Activated CD4-positive, CD25-positive, alpha-beta regulatory T cell treated with anti-CD3 and anti-CD28 coated beads, Interleukin-2, amount 50 U/mL, for 16 hours (primary cell): ENCODE measurements around the gene FIBP.

Source experiments
- DNase-seq: peaks from one replicate; pipeline ENCODE4 v3.0.0-alpha.2; 2020; ENCODE audit warnings: low read depth, low spot score

Gene FIBP

GRCh38 chr11:65888163-65888814 lies at the start of gene FIBP:
Gene FIBP, minus strand, starts transcription at chr11:65888471. Its CDS starts 53 bp downstream, at chr11:65888418.
- DNase-seq, result peak; percentile 94

DNA sequence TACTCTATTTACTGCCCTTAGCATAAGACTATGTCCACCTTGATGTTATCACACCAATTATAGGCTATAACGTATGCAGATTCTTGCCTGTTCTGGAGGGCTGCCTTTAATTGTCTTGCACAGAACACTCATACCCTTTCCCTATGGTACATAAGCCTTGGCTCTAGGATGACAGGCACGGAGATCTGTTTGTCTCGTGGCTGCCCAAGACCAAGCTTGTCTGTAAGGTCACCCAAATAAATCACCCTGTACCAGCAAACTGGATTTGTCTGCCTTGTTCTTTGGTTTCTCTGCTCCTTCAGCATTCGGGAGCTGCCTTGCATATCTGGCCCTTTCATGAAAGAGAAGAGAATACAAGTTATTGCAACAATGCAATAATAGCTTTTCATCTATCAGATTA lies 49.5 kb upstream of the FIBP start:
- DNase-seq, result no peak

GRCh38 chr11:65934014-65934413 lies 45.7 kb upstream of the FIBP start:
- no peak for DNase-seq

GRCh38 chr11:65932558-65932919 lies 44.3 kb upstream of the FIBP start:
- DNase-seq, result no peak

GRCh38 chr11:65931773-65932557 lies 43.7 kb upstream of the FIBP start:
- no peak for DNase-seq

DNA sequence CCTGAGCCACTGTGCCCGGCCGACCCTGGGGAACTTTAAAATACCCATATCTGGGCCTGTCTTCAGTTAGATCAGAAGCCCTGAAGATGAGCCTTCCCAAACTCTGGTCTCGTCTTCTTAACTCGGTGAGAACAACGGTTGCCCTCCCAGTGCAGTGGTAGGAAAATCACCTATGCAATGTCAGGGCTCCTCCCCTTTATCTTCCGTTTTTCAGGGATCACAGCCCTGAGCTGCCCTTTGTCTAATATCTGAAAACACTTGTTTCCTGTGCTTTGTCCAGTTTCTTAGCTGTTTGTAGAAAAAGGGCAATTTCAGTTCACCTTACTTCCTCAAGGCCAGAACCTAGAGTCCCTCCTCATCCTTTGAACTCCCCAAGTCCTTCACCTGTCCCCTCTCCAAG lies 40.4 kb upstream of the FIBP start:
- no peak for DNase-seq

DNA sequence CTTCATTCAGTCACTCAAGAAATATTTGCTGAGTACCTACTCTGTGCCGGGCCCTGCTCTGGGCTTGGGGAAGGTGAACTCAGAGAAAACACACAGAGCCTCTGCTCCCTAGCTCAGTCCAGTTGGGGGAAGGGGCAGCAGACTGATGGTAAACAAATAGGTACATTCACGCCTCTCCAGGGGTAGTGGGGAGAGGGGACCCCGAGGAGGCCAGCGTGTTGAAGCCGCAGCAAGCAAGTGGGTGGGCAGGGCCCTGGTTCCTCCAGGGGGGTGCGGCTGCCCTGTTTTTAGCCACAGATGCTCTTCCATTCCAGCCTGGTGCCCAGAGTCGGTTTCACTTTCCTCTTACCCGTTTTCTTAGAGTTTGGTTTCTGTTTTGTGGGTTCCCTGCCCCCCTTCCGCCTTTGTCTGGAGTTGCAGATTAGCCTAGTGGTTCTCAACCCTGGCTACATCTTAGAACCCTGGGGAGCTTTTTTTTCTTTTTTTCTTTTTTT lies 39.7 kb upstream of the FIBP start:
- peak; percentile 59 for DNase-seq

DNA sequence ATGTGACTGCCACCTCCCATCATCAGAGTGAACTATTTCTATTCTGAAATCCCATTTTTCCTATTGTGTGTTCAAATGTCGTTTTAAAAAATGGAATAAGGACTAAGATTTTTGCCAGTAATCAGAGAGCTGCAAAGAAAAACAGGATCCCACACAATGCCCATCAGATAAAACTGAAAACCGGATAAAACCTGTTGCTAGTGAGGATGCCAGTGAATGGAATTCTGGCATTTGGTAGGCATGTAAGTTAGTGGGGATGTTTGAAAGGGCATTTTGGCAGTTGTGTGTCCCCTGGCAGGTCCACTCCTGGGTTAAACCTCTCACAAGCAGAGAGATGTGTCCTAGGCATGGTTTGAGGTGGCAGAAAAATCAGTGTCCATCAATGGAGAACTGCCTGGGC lies 37.1 kb upstream of the FIBP start:
- DNase-seq, result no peak

DNA sequence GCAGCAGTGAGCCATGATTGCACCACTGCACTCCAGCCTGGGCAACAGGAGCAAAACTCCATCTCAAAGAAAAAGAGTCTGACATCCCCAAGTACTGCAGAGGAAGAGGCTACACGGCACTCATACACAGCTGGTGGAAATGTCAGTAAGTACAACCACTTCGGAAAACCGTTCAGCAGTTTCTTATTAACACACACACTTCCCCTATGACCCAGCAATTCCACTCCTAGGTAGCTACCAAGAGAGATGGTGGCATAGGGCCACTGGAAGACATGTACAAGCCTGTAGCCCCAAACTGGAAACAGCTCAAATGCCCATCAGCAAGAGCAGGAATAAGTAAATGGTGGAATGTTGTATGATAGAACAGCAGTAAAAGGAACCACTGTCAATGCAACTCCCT lies 34.3 kb upstream of the FIBP start:
- DNase-seq, result no peak

DNA sequence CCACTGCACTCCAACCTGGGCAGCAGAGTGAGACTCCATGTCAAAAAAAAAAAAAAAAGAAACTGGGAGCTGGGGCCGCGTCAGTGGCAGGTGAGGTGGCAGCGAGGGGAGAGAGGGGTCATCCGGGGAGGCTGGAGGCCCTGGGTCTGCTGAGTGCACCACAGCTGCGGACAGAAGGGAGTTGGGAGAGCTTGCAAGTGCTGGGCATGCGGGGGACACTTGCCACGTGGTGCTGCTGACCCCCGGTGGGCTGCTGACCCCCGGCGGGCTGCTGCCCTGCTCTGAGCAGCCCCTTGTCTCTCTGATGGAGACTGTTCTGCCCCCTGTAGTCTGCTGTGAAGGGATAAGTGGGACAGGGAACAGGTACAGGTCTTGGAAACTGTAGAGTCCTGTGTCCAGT lies 33.6 kb upstream of the FIBP start:
- no peak for DNase-seq

GRCh38 chr11:65921033-65921555 lies 32.8 kb upstream of the FIBP start:
- no peak for DNase-seq

DNA sequence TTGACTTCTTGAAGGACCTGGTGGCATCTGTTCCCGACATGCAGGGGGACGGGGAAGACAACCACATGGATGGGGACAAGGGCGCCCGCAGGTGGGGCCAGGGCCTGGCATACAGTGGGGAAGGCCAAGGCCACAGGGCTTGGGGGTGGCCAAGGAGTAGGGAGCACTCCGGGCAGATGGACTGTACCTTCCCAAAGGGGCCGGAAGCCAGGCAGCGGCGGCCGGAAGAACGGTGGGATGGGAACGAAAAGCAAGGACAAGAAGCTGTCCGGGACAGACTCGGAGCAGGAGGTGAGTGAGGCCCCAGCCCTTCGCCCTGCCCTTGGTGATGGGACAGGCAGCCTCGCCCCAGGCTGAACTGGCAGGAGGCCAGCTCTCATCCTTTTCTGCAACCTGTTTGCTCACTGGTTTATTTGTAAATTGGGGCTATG lies 32.1 kb upstream of the FIBP start:
- no peak for DNase-seq

DNA sequence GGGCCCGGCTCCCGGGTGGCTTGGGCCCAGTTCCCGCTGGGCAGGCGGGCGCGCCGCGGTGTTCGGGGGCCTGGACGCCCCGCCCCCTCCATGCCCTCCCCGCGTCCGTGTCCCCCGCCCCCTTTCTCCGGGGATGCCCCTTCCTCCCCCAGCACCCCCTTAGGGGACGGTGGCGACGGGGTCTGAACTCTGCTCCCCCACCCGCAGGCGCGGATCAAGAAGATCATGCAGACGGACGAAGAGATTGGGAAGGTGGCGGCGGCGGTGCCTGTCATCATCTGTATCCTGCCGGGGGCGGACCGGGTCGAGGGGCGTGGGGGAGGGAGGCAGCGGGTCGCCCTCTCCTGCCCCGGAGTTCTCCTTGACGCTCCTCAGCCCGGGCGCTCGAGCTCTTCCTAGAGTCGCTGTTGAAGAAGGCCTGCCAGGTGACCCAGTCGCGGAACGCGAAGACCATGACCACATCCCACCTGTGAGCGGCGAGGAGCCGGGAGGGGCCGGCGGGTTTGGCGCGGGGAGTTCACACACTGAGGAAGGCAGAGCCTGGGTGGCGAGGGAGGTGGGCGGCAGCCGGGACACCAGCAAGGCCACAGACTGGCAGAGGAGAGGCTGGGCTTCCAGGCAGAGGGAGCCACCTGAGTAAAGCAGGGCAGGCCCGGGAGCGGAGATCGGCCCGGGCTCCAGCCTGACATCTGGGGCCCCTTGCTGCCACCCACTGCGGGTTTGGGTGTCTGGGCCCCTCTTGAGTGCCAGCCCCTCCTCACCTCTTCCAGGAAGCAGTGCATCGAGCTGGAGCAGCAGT lies 31.5 kb upstream of the FIBP start:
- peak; percentile 34 for DNase-seq

DNA sequence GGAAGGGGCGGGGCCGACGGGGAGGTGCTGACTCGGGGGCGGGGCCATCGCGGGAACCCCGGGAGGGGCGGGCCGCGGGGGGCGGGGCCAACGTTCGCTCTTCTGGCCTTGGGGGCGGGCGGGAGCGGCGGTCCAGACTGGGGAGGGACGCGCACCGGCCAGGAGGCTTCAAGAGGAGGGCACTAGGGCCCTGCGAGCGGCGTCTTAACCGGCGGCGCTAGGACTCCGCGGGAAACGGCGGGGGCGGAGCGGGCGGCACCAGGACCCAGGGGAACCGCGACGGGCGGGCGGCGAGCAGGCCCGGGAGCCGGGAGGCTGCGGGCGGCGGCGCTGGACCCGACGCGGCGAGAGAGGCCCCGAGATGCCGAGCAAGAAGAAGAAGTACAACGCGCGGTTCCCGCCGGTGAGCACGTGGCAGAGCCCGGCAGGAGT lies 30.9 kb upstream of the FIBP start, which contains the start of gene DRAP1:
Gene DRAP1, plus strand, starts transcription at position 286 of the 432 bp plus-strand sequence. Its CDS starts 76 bp downstream, at position 362.
- peak; percentile 97 for DNase-seq

DNA sequence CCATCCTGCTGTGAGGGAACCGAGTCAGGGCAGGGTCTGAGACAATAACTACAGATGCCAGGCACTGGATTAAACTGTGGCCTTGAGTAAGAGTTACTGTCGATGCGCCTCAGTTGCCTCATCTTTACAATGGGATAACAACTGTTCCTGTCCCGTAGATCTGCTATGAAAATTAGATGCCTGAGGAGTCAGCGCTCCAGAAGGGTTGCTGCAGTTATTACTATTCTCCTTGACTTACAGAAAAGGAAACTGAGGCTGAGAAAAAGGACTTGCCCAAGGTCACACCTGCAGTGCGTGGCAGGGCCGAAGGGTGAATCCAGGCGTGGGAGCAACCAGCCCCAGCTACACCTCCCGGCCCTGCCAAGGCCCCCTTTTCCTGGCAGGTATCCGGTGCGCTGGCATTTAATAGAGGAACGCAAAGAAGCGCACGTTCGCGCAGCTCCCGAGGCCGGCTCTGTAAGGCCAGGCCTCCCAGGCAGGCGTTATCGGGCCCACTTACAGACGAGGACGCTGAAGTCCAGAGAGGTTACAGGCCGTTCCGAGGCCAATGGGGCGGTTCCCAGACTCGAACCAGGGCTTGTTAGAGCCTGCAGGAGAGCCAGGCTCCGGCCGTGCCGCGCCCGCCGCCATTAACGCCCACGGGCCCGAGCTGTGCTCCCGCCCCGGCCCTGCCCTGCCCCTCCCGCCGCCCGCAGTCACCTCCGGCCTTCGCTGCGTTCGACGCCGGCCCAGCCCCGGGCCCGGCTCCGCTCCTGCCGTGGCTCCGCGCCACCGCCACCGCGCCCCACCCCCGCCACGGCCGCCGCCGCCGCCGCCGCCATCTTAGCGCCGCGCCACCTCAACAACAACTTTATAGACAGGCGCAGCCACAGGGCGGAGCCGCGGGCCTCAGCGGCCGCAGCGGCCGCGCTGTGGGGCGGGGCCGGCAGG lies 30.2 kb upstream of the FIBP start, which contains the start of gene C11orf68:
Gene C11orf68, minus strand, starts transcription at position 852 of the 930 bp plus-strand sequence. Its CDS starts 31 bp downstream, at position 821.
- no peak for DNase-seq

DNA sequence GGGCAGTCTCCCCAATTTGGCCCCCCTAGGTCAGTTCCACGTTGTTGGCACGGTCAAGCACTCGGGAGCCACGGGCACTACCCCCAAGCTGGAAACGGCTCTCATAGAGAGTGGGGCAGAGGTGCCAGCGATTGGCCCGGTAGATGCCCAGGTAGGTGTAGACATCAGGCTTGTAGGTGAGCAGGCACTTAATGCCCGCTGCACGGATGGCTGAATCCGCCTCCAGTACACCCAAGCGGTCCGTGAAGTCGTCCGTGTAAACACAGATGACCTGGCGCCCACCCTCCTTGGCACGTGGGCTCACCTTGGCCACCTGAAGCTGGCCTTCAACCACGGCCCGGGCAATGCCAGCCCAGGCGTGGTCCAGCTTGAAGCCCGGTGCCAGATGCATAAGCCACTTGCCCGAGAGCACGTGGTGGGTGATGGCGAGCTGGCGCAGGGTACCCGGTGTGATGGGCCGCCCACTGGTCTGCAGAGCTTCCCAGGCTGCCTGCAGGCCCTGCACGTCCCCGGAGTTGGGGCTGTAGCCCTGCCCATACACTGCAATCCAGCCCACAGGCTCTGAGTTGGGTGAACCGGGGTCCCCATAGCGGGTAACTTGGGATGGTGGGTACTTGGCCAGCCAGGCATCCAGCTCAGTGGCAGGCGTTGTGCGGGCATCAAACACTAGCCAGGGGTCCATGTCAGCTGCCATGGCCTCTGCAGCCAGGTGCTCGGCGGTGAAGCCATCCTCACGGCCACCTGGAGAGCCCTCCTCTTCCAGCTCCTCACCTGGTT lies 29.4 kb upstream of the FIBP start:
- DNase-seq, result no peak

GRCh38 chr11:65917077-65917433 lies 28.8 kb upstream of the FIBP start:
- DNase-seq, result no peak

GRCh38 chr11:65916391-65916790 lies 28.1 kb upstream of the FIBP start:
- no peak for DNase-seq

GRCh38 chr11:65915821-65916251 lies 27.6 kb upstream of the FIBP start:
- DNase-seq, result no peak
